HepG2 (cell line): Measurements from ENCODE around the gene NEU4. TPM values are rescaled to one million over a fixed set of nuclear protein-coding genes. Genes with fewer than 3 reads are reported as not detected.

Experiments used
- AKNA ChIP-seq: sonication (generic); formaldehyde crosslinking; IDR thresholded peaks from 2 replicates; pipeline ENCODE4 v1.4.0; 2020; ENCODE audit warnings: missing genetic modification reagents, borderline replicate concordance
- ERF ChIP-seq: IDR thresholded peaks from 2 replicates; pipeline ENCODE4 v1.6.1; 2018; ENCODE audit warnings: missing biosample characterization, missing genetic modification reagents
- ETV6 ChIP-seq: sonication (generic); formaldehyde crosslinking; conservative IDR thresholded peaks from 2 replicates; pipeline ENCODE4 v1.4.0; 2020; ENCODE audit warnings: missing genetic modification reagents
- GTF2F1 ChIP-seq: fragments of 150-350 bp; IDR thresholded peaks from 2 replicates; pipeline ENCODE4 v1.6.1; 2014; ENCODE audit warnings: low read length
- ZNF280B ChIP-seq: sonication (generic); formaldehyde crosslinking; IDR thresholded peaks from 2 replicates; pipeline ENCODE4 v1.5.0; 2020; ENCODE audit warnings: missing genetic modification reagents, mild to moderate bottlenecking, borderline replicate concordance
- ZNF468 ChIP-seq: sonication (generic); formaldehyde crosslinking; IDR thresholded peaks from 2 replicates; pipeline ENCODE4 v1.8.0; 2022; ENCODE audit warnings: mild to moderate bottlenecking, moderate library complexity, missing genetic modification reagents
- ZNF770 ChIP-seq: sonication (generic); formaldehyde crosslinking; IDR thresholded peaks from 2 replicates; pipeline ENCODE4 v1.5.0; 2020; ENCODE audit warnings: mild to moderate bottlenecking, missing genetic modification reagents
- polyA plus RNA-seq, 8 experiments: library from polyadenylated mRNA; depleted of rRNA in 3 of 8; stranded (reverse) in 7 of 8; unstranded in 1 of 8; fragments of >200 nt; fragmentation: Illumina TruSeq in 4 of 8; extraction: Trizol in 4 of 8; gene quantifications; 2 replicates each; pipeline versions ENCODE4 v1.2.1 to v1.2.3, GENCODE V29; 2011 to 2016; ENCODE audit warnings: low read depth in 4 of 8, missing spikeins in 1 of 8, mixed read lengths in 1 of 8; ENCODE audit not compliant: insufficient read depth in 1 of 8
- total RNA-seq, 5 experiments: library from RNA; depleted of rRNA; stranded (reverse); fragments of >200 nt; fragmentation: Illumina TruSeq; extraction: Trizol; gene quantifications; 2 replicates each; pipeline ENCODE4 v1.2.3, GENCODE V29; 2016; ENCODE audit warnings: low read depth in 1 of 5
- TF ChIP-seq, protein P1 (sequence below): sonication (generic); formaldehyde crosslinking; IDR thresholded peaks from 2 replicates; pipeline ENCODE4 v1.8.0; 2023; ENCODE audit warnings: mild to moderate bottlenecking, missing genetic modification reagents
- TF ChIP-seq, protein P2 (sequence below): sonication (generic); formaldehyde crosslinking; IDR thresholded peaks from one replicate; pipeline ENCODE4 v1.5.1; 2020; ENCODE audit warnings: mild to moderate bottlenecking, missing genetic modification reagents; ENCODE audit errors: not compliant biosample characterization

Gene NEU4
- total and polyA plus RNA-seq, 2 of the 13 experiments (the other 11 are each of a cell fraction or from before 2014, with no cell fraction given), result 53.5 to 107 TPM

DNA sequence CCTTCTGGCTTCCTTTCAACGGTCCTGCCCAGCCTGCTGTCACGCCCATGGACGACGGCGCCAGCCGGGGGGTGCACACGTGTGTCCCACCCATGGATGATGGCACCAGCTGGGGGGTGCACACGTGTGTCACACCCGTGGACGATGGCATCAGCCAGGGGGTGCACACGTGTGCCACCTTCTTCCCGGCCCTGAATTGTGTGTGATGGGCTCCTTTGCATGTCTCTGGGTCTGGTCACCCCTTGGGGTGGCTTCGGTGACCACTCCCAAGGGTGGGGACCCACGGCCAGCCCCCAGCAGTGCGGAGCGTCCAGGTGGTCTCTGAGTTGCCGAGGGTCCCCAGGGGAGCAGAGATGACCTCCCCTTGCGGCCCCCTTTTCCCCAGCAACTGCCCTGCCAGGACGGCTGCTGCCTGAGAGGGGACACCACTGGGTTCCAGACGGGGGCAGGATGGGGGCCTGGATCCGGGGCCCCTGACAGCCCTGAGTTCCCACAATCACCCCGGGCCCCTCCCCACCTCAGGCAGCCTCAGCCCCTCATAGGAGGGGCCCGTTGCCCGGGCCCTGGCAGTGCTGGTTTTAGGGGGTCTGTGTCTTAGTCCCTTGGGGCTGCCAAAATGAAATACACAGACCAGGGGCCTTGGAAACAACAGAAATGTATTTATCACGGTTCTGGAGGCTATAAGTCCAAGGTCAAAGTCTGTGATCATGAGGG, 9.4 kb downstream of the NEU4 start (continued):
- no peak for TF ChIP-seq ZNF280B (CRISPR knock-in tag)
- no peak; the same call in 1 of the 2 replicates for TF ChIP-seq ETV6 (CRISPR knock-in tag)
- no peak for TF ChIP-seq ERF (CRISPR knock-in tag)
- TF ChIP-seq, protein P1, sequence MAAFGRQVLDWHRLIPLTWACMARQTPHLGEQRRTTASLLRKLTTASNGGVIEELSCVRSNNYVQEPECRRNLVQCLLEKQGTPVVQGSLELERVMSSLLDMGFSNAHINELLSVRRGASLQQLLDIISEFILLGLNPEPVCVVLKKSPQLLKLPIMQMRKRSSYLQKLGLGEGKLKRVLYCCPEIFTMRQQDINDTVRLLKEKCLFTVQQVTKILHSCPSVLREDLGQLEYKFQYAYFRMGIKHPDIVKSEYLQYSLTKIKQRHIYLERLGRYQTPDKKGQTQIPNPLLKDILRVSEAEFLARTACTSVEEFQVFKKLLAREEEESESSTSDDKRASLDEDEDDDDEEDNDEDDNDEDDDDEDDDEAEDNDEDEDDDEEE, result no peak
- TF ChIP-seq, protein P2, sequence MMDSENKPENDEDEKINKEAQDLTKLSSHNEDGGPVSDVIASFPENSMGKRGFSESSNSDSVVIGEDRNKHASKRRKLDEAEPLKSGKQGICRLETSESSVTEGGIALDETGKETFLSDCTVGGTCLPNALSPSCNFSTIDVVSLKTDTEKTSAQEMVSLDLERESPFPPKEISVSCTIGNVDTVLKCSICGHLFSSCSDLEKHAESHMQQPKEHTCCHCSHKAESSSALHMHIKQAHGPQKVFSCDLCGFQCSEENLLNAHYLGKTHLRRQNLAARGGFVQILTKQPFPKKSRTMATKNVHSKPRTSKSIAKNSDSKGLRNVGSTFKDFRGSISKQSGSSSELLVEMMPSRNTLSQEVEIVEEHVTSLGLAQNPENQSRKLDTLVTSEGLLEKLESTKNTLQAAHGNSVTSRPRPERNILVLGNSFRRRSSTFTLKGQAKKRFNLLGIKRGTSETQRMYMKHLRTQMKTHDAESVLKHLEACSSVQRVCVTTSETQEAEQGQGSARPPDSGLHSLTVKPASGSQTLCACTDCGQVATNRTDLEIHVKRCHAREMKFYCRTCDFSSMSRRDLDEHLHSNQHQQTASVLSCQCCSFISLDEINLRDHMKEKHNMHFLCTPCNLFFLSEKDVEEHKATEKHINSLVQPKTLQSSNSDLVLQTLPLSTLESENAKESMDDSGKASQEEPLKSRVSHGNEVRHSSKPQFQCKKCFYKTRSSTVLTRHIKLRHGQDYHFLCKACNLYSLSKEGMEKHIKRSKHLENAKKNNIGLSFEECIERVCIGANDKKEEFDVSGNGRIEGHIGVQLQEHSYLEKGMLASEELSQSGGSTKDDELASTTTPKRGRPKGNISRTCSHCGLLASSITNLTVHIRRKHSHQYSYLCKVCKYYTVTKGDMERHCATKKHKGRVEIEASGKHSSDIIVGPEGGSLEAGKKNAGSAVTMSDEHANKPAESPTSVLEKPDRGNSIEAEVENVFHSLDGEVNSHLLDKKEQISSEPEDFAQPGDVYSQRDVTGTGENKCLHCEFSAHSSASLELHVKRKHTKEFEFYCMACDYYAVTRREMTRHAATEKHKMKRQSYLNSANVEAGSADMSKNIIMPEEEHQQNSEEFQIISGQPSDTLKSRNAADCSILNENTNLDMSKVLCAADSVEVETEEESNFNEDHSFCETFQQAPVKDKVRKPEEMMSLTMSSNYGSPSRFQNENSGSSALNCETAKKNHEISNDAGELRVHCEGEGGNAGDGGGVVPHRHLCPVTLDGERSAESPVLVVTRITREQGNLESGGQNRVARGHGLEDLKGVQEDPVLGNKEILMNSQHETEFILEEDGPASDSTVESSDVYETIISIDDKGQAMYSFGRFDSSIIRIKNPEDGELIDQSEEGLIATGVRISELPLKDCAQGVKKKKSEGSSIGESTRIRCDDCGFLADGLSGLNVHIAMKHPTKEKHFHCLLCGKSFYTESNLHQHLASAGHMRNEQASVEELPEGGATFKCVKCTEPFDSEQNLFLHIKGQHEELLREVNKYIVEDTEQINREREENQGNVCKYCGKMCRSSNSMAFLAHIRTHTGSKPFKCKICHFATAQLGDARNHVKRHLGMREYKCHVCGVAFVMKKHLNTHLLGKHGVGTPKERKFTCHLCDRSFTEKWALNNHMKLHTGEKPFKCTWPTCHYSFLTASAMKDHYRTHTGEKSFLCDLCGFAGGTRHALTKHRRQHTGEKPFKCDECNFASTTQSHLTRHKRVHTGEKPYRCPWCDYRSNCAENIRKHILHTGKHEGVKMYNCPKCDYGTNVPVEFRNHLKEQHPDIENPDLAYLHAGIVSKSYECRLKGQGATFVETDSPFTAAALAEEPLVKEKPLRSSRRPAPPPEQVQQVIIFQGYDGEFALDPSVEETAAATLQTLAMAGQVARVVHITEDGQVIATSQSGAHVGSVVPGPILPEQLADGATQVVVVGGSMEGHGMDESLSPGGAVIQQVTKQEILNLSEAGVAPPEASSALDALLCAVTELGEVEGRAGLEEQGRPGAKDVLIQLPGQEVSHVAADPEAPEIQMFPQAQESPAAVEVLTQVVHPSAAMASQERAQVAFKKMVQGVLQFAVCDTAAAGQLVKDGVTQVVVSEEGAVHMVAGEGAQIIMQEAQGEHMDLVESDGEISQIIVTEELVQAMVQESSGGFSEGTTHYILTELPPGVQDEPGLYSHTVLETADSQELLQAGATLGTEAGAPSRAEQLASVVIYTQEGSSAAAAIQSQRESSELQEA, result no peak
- no peak for TF ChIP-seq GTF2F1
- TF ChIP-seq AKNA, result no peak
- no peak; the same call in 1 of the 2 replicates for TF ChIP-seq ZNF770
- no peak for TF ChIP-seq ZNF468 (CRISPR knock-in tag)
